Caki2 (cell line): Measurements from ENCODE around the gene TNFSF13. TPM values are rescaled to one million over a fixed set of nuclear protein-coding genes. Genes with fewer than 3 reads are reported as not detected.
A peak's percentile ranks its signal among the peaks of the same experiment; 100 is the strongest.

Source experiments
- DNase-seq: peaks from one replicate; pipeline ENCODE4 v3.0.0-alpha.2; 2015; ENCODE audit warnings: low read depth
- in situ Hi-C: cut with HindIII; loops from 2 replicates; pipeline ENCODE4 v1.10.0; 2016; ENCODE audit warnings: low sequenced_read_pairs, low pct_unique_long_range_greater_than_20kb, mixed read lengths
- total RNA-seq: library from RNA; depleted of rRNA; stranded (reverse); fragments of >200 nt; shearing (Covaris generic); gene quantifications from 2 replicates; pipeline ENCODE4 v1.2.3, GENCODE V29; 2014; ENCODE audit warnings: low replicate concordance

The TNFSF13 gene
- total RNA-seq, 1 experiment from 2014 or later: 5.1 TPM

- no peak for DNase-seq
- in situ Hi-C loops: no loop called here
Observed at GRCh38 chr17:7570351-7570750, 11.8 kb downstream of the TNFSF13 start.

GRCh38 chr17:7572338-7572587 lies 13.7 kb downstream of the TNFSF13 start:
- in situ Hi-C loops: no loop called here
- no peak for DNase-seq

GRCh38 chr17:7572588-7573323 lies 14.2 kb downstream of the TNFSF13 start:
- peak; percentile 97 for DNase-seq
- in situ Hi-C loops: no loop called here

GRCh38 chr17:7573324-7574080 lies 15.0 kb downstream of the TNFSF13 start:
- in situ Hi-C loops: no loop called here
- DNase-seq: peak; percentile 78

GRCh38 chr17:7574176-7574953 lies 15.8 kb downstream of the TNFSF13 start:
- in situ Hi-C loops: no loop called here
- no peak for DNase-seq

- in situ Hi-C loops: no loop called here
- DNase-seq: no peak
Observed at GRCh38 chr17:7575481-7575883, 16.9 kb downstream of the TNFSF13 start.

GRCh38 chr17:7575959-7576358 lies 17.4 kb downstream of the TNFSF13 start:
- in situ Hi-C loops: no loop called here
- DNase-seq: no peak

- in situ Hi-C loops: no loop called here
- no peak for DNase-seq
Observed at GRCh38 chr17:7576432-7576937, 17.9 kb downstream of the TNFSF13 start.

GRCh38 chr17:7577327-7578199 lies 19.0 kb downstream of the TNFSF13 start:
- in situ Hi-C loops: no loop called here

GRCh38 chr17:7579001-7579833 lies 20.7 kb downstream of the TNFSF13 start, which contains the start of gene CD68:
Gene CD68 (plus strand): TSS chr17:7579638. CDS start chr17:7579678, 40 bp downstream.
- DNase-seq: peak; percentile 94
- in situ Hi-C loops: no loop called here

More at GRCh38 chr17:7577327-7578199, 19.0 kb downstream of the TNFSF13 start:
- DNase-seq: no peak

- no peak for DNase-seq
- in situ Hi-C loops: no loop called here
Observed at GRCh38 chr17:7579834-7580603, 21.5 kb downstream of the TNFSF13 start.

- no peak for DNase-seq
- in situ Hi-C loops: no loop called here
Observed at GRCh38 chr17:7580604-7581575, 22.3 kb downstream of the TNFSF13 start.

GRCh38 chr17:7582396-7583252 lies 24.1 kb downstream of the TNFSF13 start:
- in situ Hi-C loops: no loop called here
- no peak for DNase-seq

GRCh38 chr17:7583253-7584109 lies 24.9 kb downstream of the TNFSF13 start, which contains the start of gene MPDU1:
Gene MPDU1 (plus strand): TSS chr17:7583852. CDS start chr17:7583863, 11 bp downstream.
- peak; percentile 94 for DNase-seq
- in situ Hi-C loops: no loop called here
